NCI-H446 (cell line): ENCODE measurements around the gene EXOC4.
"Not testable (repeated sequence)": the region's sequence is repeated elsewhere in the genome, so short reads cannot be mapped to it uniquely, and the experiment has no call there.

Experiments used
- DNase-seq, 2 experiments: peaks; one replicate each; lab custom pipeline; 2025; lab: John Stamatoyannopoulos, UW

Gene EXOC4

DNA sequence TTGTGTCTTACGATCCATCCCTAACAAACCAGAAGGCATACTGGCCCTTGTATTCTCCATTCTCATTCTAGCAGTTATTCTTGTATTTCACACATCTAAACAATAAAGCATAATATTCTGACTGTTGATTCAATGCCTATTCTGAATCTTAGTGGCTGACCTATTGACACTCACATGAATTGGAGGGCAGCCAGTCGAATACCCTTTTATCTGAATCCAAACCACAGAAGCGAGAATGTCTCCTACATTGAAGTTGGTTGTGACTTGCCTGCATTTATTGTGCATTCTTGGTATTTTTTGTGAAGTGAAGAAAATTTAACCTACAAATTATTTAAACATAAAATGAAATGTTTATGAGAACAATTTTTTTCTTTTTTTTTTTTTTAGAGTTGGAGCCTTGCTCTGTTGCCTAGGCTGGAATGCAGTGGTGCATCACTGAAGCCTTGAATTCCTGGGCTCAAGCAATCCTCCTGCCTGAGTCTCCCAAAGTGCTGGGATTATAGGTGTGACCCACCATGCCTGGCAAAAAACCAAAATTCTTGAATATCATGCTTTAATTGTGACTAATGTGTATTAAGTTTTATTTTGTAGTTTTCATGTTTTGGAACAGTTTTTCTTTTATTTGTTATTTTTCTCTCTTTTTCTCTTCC lies 22.7 kb downstream of the EXOC4 start:
- no peak for DNase-seq

GRCh38 chr7:133278975-133279374 lies 26.1 kb downstream of the EXOC4 start:
- not testable (repeated sequence) for DNase-seq

GRCh38 chr7:133282094-133282493 lies 29.2 kb downstream of the EXOC4 start:
- DNase-seq = no peak

DNA sequence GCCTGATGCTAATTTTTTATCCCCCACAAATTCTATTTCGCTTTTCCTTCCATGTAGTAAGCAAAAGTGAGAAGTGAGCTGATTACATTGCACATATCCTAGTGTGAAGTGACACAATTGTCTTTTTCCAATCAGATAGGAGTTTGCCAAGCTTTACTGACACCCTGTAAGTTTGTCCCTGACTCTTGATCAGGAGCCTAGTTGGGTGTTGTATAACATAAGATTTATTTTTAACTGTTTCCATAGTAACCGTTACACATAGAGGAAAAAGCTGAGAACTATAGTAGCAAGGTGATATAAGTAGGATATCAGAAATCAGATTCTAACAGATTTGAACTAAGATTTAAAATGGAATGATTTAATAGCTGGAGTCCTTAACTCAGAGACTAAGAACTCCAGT lies 31.2 kb downstream of the EXOC4 start:
- no peak for DNase-seq

- DNase-seq = no peak
These were observed 36.1 kb downstream of the EXOC4 start for GRCh38 chr7:133288970-133289369.

DNA sequence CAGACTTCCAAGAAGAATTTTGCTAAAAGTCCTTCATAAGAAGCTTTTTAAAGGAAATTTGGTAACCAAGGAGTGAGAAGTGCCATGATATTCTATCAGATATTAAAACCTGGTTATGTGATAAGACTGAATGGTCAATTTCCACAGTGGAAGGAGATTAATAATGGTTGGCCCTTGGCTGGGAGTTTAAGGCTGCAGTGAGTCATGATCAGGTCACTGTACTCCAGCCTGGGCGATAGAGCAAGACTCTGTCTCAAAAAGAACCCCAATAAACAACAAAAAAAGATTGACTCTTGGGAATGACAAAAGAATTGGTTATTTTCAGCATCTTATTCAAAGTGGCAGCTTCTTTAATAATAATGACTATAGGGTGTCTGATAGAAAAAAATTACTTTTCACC lies 37.2 kb downstream of the EXOC4 start:
- DNase-seq = no peak

- DNase-seq = no peak
These were observed 37.9 kb downstream of the EXOC4 start for GRCh38 chr7:133290676-133291333.

DNA sequence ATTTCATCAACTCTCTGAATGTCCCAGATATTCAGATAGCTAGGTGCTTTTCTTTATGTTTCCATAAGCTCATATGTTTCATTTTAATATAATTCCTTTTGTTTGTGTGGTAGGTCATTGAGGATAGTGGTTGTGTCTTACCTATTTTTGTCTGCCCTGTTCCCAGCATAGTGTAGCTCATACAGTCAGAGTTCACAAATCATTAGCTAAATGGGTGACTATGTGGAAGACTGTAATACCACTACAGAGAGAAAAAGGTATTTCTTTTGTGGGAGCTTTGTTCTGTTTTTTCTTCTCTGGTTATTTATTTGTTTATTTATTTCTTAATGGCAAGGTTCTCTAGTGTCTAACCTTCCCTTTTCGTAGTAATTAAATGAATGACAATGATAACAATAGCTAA lies 39.8 kb downstream of the EXOC4 start:
- no peak for DNase-seq

- no peak for DNase-seq
These were observed 40.7 kb downstream of the EXOC4 start for GRCh38 chr7:133293384-133294160.

DNA sequence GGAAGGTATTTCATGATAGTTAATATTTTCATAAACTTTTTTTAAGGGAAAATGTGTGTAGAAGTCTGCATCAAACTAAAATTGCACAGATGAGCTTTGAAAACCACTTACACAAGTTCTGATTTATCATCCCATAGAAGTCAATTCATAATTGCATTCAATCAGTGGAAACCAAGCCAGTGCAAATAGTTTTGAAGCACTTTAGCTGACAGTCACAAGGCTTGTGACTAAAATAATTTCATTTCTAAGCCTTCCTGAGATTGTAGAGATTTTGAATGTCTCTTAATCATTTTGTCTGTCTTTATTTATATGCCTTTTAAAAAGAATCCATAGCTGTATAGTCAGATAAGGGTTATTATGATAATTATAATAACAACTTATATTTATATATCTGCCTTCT lies 41.4 kb downstream of the EXOC4 start:
- no peak for DNase-seq

- DNase-seq = no peak
These were observed 42.6 kb downstream of the EXOC4 start for GRCh38 chr7:133295484-133295883.

GRCh38 chr7:133297093-133297492 lies 44.2 kb downstream of the EXOC4 start:
- no peak for DNase-seq

DNA sequence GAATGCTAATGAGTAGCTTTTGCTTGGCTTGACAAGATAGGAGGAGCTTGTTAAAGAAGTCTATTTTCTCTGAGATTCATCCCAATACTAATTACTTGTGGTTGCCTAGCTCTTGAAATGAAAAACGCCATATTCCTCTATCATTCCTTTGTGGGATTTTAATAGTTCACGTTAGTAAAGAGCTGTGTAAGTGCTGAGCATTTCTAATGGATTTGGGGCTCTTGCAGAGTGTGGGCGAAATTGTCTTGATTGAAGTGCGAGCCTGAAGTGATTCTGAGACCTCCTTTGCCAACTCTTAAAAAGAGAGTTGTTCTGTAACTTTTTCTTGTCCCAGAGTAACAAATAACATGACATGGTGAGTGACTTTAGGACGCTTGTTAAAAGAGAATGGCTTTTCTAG lies 45.2 kb downstream of the EXOC4 start:
- no peak for DNase-seq

GRCh38 chr7:133299676-133300075 lies 46.8 kb downstream of the EXOC4 start:
- no peak for DNase-seq

DNA sequence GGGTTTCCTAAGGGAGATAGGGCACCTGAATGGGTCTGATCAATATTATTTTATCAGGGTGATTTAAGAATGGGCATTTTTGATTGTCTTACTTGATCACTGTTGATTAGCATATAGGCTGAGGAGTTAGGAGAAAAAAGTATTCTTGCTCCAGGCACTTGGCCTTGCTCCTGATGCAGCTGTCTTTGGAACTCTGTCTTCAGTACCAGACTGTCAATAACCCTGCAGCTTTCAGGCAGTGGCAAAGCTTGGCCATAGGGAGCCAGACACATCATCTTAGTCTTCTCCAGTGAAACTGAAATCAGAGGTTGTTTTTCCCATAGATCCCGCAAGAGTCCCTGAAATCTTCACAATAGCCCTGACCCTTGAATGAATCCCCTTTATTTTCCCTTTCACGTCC lies 47.2 kb downstream of the EXOC4 start:
- DNase-seq = no peak

DNA sequence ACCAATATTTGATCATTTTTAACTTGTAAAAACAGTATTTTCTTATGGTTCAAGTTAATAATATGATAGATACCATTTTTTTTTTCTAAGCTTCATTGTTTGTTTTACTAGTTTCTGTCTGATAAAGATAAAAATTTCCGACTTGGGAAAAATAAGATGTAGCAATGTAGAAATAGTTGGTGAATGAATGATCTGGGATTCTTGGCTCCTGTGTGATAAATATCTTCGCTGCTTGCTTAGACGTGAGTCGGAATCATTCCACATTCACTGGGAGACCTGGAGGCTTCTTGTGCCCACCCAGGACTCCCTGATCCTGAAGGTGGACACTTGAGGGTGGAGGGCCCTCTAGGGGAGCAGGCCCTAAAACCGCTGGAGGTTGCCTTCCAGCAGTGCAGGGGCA lies 47.9 kb downstream of the EXOC4 start:
- no peak for DNase-seq

GRCh38 chr7:133301444-133301843 lies 48.6 kb downstream of the EXOC4 start:
- no peak for DNase-seq

DNA sequence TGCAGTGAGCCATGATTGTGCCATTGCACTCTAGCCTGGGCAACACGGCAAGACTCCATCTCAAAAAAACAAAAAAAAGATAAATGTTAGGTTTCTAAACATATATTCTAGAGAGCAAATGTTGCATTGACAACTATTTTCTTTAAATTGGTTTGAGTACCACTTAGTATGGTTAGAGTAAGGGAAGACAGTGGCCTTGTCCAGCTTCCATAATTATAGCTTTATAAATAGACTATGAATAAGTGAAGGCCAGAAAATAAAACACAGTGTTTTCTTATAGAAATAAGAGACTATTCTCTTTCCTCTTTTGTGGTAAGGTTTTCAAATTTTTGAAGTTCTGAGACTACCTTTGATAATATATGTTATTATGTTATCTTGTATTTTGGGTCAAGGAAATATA lies 50.5 kb downstream of the EXOC4 start:
- no peak for DNase-seq

- no peak for DNase-seq
These were observed 51.1 kb downstream of the EXOC4 start for GRCh38 chr7:133303931-133304330.

- DNase-seq = no peak
These were observed 56.5 kb downstream of the EXOC4 start for GRCh38 chr7:133309333-133309732.

DNA sequence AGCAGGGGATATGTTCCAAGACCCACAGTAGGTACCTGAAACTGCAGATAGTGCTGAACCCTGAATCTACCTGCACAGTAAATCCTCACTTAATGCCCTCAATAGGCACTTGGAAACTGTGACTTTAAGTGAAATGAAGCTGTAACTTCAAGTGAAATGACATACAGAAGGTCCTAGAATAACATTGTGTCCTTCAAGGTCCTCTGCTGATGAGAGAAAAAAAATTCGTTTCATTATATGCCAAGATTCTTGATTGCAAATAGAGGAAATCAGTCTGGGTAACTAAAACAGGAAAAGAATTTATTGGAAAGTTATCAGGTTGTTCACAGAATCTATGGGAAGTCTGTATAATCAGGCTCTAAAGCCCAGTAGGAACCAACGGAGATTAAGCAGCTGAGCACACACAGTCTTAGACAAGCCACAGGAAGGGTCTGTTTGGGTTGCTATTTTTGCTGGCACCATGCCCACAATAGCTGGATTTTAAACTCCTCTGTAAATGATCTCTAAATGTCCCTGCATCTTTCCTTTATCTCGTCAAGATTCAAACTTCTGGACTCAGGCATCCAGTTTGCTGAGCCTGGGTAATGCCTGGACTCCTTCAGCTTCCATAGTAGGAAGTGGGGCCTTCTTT lies 57.5 kb downstream of the EXOC4 start:
- DNase-seq = no peak

DNA sequence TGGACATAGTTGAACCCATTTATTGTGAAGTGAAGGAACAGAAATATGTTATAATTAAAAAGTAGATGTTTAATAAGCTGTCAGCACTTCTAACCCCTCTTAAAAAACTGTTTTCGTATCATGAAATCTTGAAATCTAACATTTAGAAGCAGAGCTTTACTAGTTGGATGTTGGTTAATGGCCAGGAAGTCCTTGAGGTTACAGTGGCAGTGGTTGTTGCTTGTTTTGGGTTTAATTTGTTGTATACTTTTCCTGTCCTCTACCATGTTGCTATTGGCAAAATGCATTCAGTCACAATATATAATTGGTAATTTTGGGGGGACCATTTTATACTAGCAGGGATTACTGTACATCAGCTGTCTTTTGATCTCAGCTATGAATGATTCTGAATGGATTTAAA lies 60.7 kb downstream of the EXOC4 start:
- no peak for DNase-seq

DNA sequence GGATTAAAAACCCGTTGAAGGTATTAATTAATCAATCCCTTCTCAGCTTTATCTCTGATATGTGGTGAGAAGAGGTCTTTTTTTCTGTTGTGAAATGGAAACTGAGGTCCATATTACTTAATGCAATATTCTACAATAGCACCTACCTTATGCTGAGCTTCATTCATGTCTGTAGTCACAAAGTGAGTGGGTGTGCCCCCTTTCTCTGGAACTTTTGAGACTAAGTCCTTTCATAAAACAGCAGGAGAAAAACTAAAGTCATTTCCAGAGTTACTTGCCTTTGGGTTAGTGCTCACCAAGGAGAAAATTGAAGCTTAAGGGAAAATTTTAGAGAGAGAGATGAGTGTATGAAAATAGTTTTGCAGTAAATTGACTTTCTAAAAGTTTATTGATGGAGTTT lies 61.2 kb downstream of the EXOC4 start:
- no peak for DNase-seq
